Breast epithelium (tissue), 4 donors: Measurements from ENCODE around the gene SLC12A1. TPM values are rescaled to one million over a fixed set of nuclear protein-coding genes. Genes with fewer than 3 reads are reported as not detected.

Source experiments
- DNase-seq, 2 donors: peaks; one replicate each; pipeline ENCODE4 v3.0.0-alpha.2; 2019; ENCODE audit warnings: low spot score in 2 of 2
- H3K27ac ChIP-seq, 2 donors: fragments of 200-600 bp; sonication (generic) in 1 of 2; one replicate each; pipeline ENCODE4 v1.5.1; 2016 to 2019; ENCODE audit warnings: mild to moderate bottlenecking in 1 of 2
- H3K27me3 ChIP-seq, 2 donors: fragments of 200-600 bp; sonication (generic) in 1 of 2; one replicate each; pipeline versions ENCODE4 v1.5.1 to v1.6.0; 2017 to 2019; ENCODE audit warnings: control low read depth in 1 of 2, mild to moderate bottlenecking in 1 of 2
- H3K36me3 ChIP-seq: fragments of 200-600 bp; one replicate; pipeline ENCODE4 v1.5.1; 2019
- H3K4me1 ChIP-seq, 2 donors: fragments of 200-600 bp; sonication (generic); one replicate each; pipeline ENCODE4 v1.5.1; 2016 to 2019; ENCODE audit warnings: control low read depth in 1 of 2
- H3K4me3 ChIP-seq, 3 donors: fragments of 200-600 bp; sonication (generic); 1 replicate in 2 of 3; 2 replicates in 1 of 3; pipeline ENCODE4 v1.5.1; 2016 to 2019; ENCODE audit warnings: mild to moderate bottlenecking in 3 of 3, moderate library complexity in 2 of 3
- H3K9me3 ChIP-seq, 2 donors: fragments of 200-600 bp; sonication (generic) in 1 of 2; one replicate each; pipeline ENCODE4 v1.5.1; 2016 to 2019; ENCODE audit warnings: control low read depth in 1 of 2
- CTCF ChIP-seq, 3 donors: fragments of 450-650 bp; IDR thresholded peaks; one replicate each; pipeline ENCODE4 v1.5.1; 2016 to 2017; ENCODE audit warnings: antibody characterized with exemption in 3 of 3, mild to moderate bottlenecking in 3 of 3, moderate library complexity in 3 of 3
- POLR2A ChIP-seq: fragments of 450-650 bp; IDR thresholded peaks from one replicate; pipeline ENCODE4 v1.6.1; 2016; ENCODE audit warnings: antibody characterized with exemption, mild to moderate bottlenecking, moderate library complexity
- POLR2AphosphoS5 ChIP-seq, 3 donors: sonication (generic); formaldehyde crosslinking; IDR thresholded peaks; one replicate each; pipeline ENCODE4 v1.6.1; 2017; ENCODE audit warnings: antibody characterized with exemption in 3 of 3
- intact Hi-C: fragments of 100-400 bp; cut with DNase I; formaldehyde crosslinking; loops from one replicate; pipeline ENCODE4 v1.15.1; 2023; ENCODE audit warnings: low total_unique reads
- total RNA-seq, 3 donors: library from RNA; depleted of rRNA; stranded (reverse); fragments of >200 nt; gene quantifications; one replicate each; pipeline ENCODE4 v1.1.0, GENCODE V29; 2016

The SLC12A1 gene
- total RNA-seq, 3 donors from 2014 or later = under 0.01 TPM; not detected in 2

DNA sequence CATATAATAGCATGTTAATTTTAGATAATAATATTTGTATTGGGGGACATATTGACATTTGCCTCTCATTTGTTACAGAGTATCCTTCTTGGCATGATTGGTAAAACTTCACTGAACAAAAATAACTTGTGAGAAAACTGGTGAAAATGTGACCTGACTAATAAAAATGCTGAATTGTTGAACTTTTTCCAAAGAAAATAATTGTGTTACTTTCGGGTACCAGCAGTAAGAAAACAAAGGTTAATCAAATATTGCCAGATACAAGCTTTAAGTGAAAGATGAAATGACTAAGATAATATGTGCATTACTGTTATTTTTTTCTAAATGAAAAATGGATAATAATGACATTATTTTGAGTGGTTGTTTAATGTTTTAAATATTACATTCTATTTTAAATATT lies 15.2 kb downstream of the SLC12A1 start:
- Histone ChIP-seq H3K9me3 (no peaks in the 10 kb centered on the region), H3K4me1 (no peaks in the 10 kb centered on the region), H3K27me3 (no peaks in the 10 kb centered on the region), H3K36me3 (no peaks in the 10 kb centered on the region), H3K4me3 (no peak overlapping the region), H3K27ac (no peak overlapping the region)
- intact Hi-C loops = no loop called here
- DNase-seq = no peak
- no peak for TF ChIP-seq POLR2AphosphoS5 (IDR thresholded peaks at IDR 0.05)

DNA sequence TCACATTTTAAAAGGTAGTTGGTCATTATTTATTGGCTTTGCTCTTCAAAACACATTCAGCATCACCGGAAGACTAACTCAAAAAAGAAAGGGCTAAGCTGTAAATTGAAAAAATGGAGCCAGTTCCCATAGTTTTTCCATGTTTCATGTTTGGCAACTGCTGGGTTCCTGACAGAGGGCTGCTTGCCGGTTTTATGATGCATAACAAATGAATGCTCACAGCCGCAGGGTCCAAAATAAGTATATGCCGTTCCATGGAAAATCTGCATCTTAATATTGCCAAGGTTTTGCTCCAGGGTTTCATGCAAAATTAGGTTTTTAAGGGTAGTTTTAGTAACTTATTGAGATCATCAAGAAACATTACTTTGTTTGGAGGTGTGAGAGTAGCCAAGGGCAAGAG lies 15.8 kb downstream of the SLC12A1 start:
- no peaks in the 10 kb centered on the region for H3K27me3 ChIP-seq
- DNase-seq = no peak
- H3K9me3 ChIP-seq = no peaks in the 10 kb centered on the region
- no peak overlapping the region for H3K27ac ChIP-seq
- TF ChIP-seq POLR2AphosphoS5 (IDR thresholded peaks at IDR 0.05) (no peak), CTCF (IDR thresholded peaks at IDR 0.05) (no peak), POLR2A (no peak)
- no peaks in the 10 kb centered on the region for H3K36me3 ChIP-seq
- H3K4me3 ChIP-seq = no peak overlapping the region
- intact Hi-C loops = no loop called here
- no peaks in the 10 kb centered on the region for H3K4me1 ChIP-seq

DNA sequence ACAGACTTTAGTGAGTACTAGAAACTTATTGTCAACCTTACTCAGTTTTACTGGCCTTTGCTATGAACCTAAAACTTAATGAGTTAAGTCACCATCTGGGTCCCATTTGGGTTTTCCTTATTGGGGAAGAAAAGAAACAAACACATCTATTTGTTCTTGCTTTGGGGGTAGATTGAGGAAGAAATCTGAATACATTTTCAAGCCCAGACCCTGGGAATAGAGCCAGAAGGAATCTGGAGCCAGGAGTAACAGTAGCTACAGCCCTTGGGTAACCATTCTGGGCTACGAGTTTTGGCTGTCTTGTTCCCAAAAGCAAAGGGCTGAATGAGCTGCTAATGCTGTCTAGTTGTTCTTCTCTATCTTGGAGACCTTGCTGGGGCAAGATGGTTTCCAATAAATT lies 16.5 kb downstream of the SLC12A1 start:
- no peak for TF ChIP-seq POLR2A
- TF ChIP-seq CTCF (IDR thresholded peaks at IDR 0.05) = no peak
- TF ChIP-seq POLR2AphosphoS5 (IDR thresholded peaks at IDR 0.05) = no peak
- Histone ChIP-seq H3K4me3 (no peak overlapping the region), H3K27me3 (no peaks in the 10 kb centered on the region), H3K4me1 (no peaks in the 10 kb centered on the region), H3K9me3 (no peaks in the 10 kb centered on the region), H3K27ac (no peak overlapping the region), H3K36me3 (no peaks in the 10 kb centered on the region)
- intact Hi-C loops = no loop called here
- DNase-seq = no peak

DNA sequence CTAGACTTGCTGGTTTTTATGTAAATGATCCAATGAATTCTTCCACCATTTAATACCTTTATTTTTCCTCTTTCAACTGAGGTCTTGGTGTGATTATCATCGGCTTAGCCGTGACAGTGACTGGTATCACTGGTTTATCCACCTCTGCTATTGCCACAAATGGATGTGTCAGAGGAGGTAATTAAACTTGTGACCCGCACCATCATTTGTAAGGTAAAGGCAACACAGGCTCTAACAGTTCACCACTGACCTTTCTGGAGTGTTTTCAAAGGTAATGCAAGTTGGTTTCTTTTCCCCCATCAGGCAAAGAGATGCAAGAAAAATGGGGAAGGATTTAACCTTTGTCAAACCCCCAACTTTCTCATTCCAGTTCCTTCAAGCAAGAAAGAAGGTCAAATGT lies 19.7 kb downstream of the SLC12A1 start:
- Histone ChIP-seq H3K4me1 (no peaks in the 10 kb centered on the region), H3K27ac (no peak overlapping the region), H3K4me3 (no peak overlapping the region), H3K36me3 (no peaks in the 10 kb centered on the region), H3K9me3 (no peaks in the 10 kb centered on the region), H3K27me3 (no peaks in the 10 kb centered on the region)
- DNase-seq = no peak
- TF ChIP-seq POLR2AphosphoS5 (IDR thresholded peaks at IDR 0.05) = no peak
- TF ChIP-seq POLR2A = no peak
- intact Hi-C loops = no loop called here

- no peaks in the 10 kb centered on the region for H3K9me3 ChIP-seq
- DNase-seq = no peak
- H3K36me3 ChIP-seq = no peaks in the 10 kb centered on the region
- TF ChIP-seq CTCF (IDR thresholded peaks at IDR 0.05) = no peak
- no peak for TF ChIP-seq POLR2A
- no peak for TF ChIP-seq POLR2AphosphoS5 (IDR thresholded peaks at IDR 0.05)
- no peak overlapping the region for H3K4me3 ChIP-seq
- H3K27me3 ChIP-seq = no peaks in the 10 kb centered on the region
- H3K27ac ChIP-seq = no peak overlapping the region
- no peaks in the 10 kb centered on the region for H3K4me1 ChIP-seq
- intact Hi-C loops = no loop called here
Measured at GRCh38 chr15:48230498-48230897, 24.4 kb downstream of the SLC12A1 start.

GRCh38 chr15:48233246-48233645 lies 27.1 kb downstream of the SLC12A1 start:
- TF ChIP-seq POLR2A = no peak
- no peak for TF ChIP-seq CTCF (IDR thresholded peaks at IDR 0.05)
- TF ChIP-seq POLR2AphosphoS5 (IDR thresholded peaks at IDR 0.05) = no peak
- no peak overlapping the region for H3K27ac ChIP-seq
- intact Hi-C loops = no loop called here
- no peak overlapping the region for H3K4me3 ChIP-seq
- no peaks in the 10 kb centered on the region for H3K36me3 ChIP-seq
- no peaks in the 10 kb centered on the region for H3K9me3 ChIP-seq
- no peaks in the 10 kb centered on the region for H3K27me3 ChIP-seq
- H3K4me1 ChIP-seq = no peaks in the 10 kb centered on the region
- no peak for DNase-seq
